ENCODE data around the gene MLYCD. TPM values are rescaled to one million over a fixed set of nuclear protein-coding genes. Genes with fewer than 3 reads are reported as not detected.

Gene MLYCD
- polyA plus RNA-seq, 1 donor (not counting 4 experiments of a cell fraction or from before 2014, with no cell fraction given) = 1.2 TPM

GRCh38 chr16:83895243-83895642 is 3.7 kb upstream of the MLYCD start:
- Histone ChIP-seq H3K4me1 (ENCODE audit: control insufficient read depth, extremely low read depth, insufficient read depth, low read length) (peaks cover 8% of the 10 kb centered on the region), H3K27me3 (ENCODE audit: control insufficient read depth, extremely low read depth, insufficient read depth, low read length) (no peaks in the 10 kb centered on the region), H2AFZ (ENCODE audit: control insufficient read depth, low read length) (no peak overlapping the region), H3K27ac (ENCODE audit: control insufficient read depth, insufficient read depth, low read length) (no peak overlapping the region), H4K20me1 (ENCODE audit: control insufficient read depth, extremely low read depth, insufficient read depth, low read length) (no peaks in the 10 kb centered on the region), H3K4me3 (ENCODE audit: control insufficient read depth in 2 of 3, extremely low read depth in 1 of 3, insufficient read depth in 2 of 3, low read depth in 1 of 3, low read length in 3 of 3) (no peak overlapping the region), H3K9ac (ENCODE audit: control insufficient read depth, extremely low read depth, insufficient read depth, low read length) (no peak overlapping the region), H3K9me3 (ENCODE audit: control insufficient read depth, low read depth, low read length) (no peaks in the 10 kb centered on the region), H3K36me3 (ENCODE audit: control insufficient read depth in 2 of 2, extremely low read depth in 1 of 2, insufficient read depth in 2 of 2, low read length in 2 of 2) (no peaks in the 10 kb centered on the region), H3K9me1 (ENCODE audit: control insufficient read depth, extremely low read depth, insufficient read depth, low read length) (no peaks in the 10 kb centered on the region), H3K79me2 (ENCODE audit: control insufficient read depth, insufficient read depth, low read length) (no peaks in the 10 kb centered on the region), H3K4me2 (ENCODE audit: control insufficient read depth, extremely low read depth, insufficient read depth, low read depth, low read length) (no peak overlapping the region)
- TF ChIP-seq, protein P1, sequence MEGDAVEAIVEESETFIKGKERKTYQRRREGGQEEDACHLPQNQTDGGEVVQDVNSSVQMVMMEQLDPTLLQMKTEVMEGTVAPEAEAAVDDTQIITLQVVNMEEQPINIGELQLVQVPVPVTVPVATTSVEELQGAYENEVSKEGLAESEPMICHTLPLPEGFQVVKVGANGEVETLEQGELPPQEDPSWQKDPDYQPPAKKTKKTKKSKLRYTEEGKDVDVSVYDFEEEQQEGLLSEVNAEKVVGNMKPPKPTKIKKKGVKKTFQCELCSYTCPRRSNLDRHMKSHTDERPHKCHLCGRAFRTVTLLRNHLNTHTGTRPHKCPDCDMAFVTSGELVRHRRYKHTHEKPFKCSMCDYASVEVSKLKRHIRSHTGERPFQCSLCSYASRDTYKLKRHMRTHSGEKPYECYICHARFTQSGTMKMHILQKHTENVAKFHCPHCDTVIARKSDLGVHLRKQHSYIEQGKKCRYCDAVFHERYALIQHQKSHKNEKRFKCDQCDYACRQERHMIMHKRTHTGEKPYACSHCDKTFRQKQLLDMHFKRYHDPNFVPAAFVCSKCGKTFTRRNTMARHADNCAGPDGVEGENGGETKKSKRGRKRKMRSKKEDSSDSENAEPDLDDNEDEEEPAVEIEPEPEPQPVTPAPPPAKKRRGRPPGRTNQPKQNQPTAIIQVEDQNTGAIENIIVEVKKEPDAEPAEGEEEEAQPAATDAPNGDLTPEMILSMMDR (optimal IDR thresholded peaks at IDR 0.05 in 1 of 3, IDR thresholded peaks at IDR 0.05 in 1 of 3, conservative IDR thresholded peaks at IDR 0.05 in 1 of 3; ENCODE audit: extremely low read depth in 1 of 3, insufficient read depth in 2 of 3, low read length in 3 of 3) = no peak
- no peak for TF ChIP-seq EZH2 (IDR thresholded peaks at IDR 0.05; ENCODE audit: low read length)
- DNase-seq (ENCODE audit: low read depth, low spot score) (no peak), FAIRE-seq (no peak)
- dilution Hi-C loops (cut with MboI; ENCODE audit: extremely low pct_ligation_motif_present, low sequenced_read_pairs) = no loop called here

DNA sequence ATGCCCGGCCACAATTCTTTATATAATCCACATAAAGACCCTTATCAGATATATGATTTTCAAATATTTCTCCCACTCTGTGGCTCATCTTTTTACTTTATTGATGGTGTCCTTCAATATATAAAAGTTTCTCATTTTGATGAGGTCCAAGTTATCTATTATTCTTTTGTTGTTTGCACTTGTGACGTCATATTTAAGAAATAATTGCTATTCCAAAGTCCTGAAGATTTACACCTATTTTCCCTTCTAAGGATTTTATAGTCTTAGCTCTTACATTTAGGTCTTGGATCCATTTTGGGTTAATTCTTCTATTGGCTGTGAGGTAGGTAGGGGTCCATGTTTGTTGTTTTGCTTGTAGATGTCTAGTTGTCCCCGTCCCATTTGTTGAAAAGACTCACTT is 3.0 kb upstream of the MLYCD start:
- Histone ChIP-seq H3K9me3 (ENCODE audit: control insufficient read depth, low read depth, low read length) (no peaks in the 10 kb centered on the region), H3K9ac (ENCODE audit: control insufficient read depth, extremely low read depth, insufficient read depth, low read length) (no peak overlapping the region), H3K9me1 (ENCODE audit: control insufficient read depth, extremely low read depth, insufficient read depth, low read length) (no peaks in the 10 kb centered on the region), H4K20me1 (ENCODE audit: control insufficient read depth, extremely low read depth, insufficient read depth, low read length) (no peaks in the 10 kb centered on the region), H3K4me1 (ENCODE audit: control insufficient read depth, extremely low read depth, insufficient read depth, low read length) (peaks cover 8% of the 10 kb centered on the region), H3K4me2 (ENCODE audit: control insufficient read depth, extremely low read depth, insufficient read depth, low read depth, low read length) (no peak overlapping the region), H3K27me3 (ENCODE audit: control insufficient read depth, extremely low read depth, insufficient read depth, low read length) (no peaks in the 10 kb centered on the region), H2AFZ (ENCODE audit: control insufficient read depth, low read length) (no peak overlapping the region), H3K4me3 (ENCODE audit: control insufficient read depth in 2 of 3, extremely low read depth in 1 of 3, insufficient read depth in 2 of 3, low read depth in 1 of 3, low read length in 3 of 3) (no peak overlapping the region), H3K36me3 (ENCODE audit: control insufficient read depth in 2 of 2, extremely low read depth in 1 of 2, insufficient read depth in 2 of 2, low read length in 2 of 2) (no peaks in the 10 kb centered on the region), H3K27ac (ENCODE audit: control insufficient read depth, insufficient read depth, low read length) (no peak overlapping the region), H3K79me2 (ENCODE audit: control insufficient read depth, insufficient read depth, low read length) (no peaks in the 10 kb centered on the region)
- dilution Hi-C loops (cut with MboI; ENCODE audit: extremely low pct_ligation_motif_present, low sequenced_read_pairs) = no loop called here
- FAIRE-seq = no peak
- no peak for TF ChIP-seq EZH2 (IDR thresholded peaks at IDR 0.05; ENCODE audit: low read length)
- TF ChIP-seq, protein P1 (optimal IDR thresholded peaks at IDR 0.05 in 1 of 3, IDR thresholded peaks at IDR 0.05 in 1 of 3, conservative IDR thresholded peaks at IDR 0.05 in 1 of 3; ENCODE audit: extremely low read depth in 1 of 3, insufficient read depth in 2 of 3, low read length in 3 of 3) = no peak
- no peak for DNase-seq (ENCODE audit: low read depth, low spot score)
